Activated T-helper 1 cell treated with anti-CD3 and anti-CD28 coated beads, Interleukin-12 subunit alpha, Interleukin-12 subunit beta, Interleukin-2, Interleukin-4 antibody, amounts not matched to agents 30 ng/mL and 10 ng/mL and 1 ng/mL, durations not matched to agents 14 hours and 24 hours and 36 hours (primary cell): ENCODE data around the gene PELI1. TPM values are rescaled to one million over a fixed set of nuclear protein-coding genes. Genes with fewer than 3 reads are reported as not detected.
"Not testable (repeated sequence)": the region's sequence is repeated elsewhere in the genome, so short reads cannot be mapped to it uniquely, and the experiment has no call there.

Source experiments
- DNase-seq: peaks from one replicate; pipeline ENCODE4 v3.0.0; 2021; ENCODE audit warnings: low spot score
- H3K27ac Mint-ChIP-seq: one replicate; pipeline ENCODE4 v1.8.0; 2021; ENCODE audit warnings: mild to moderate bottlenecking, mixed read lengths
- H3K27me3 Mint-ChIP-seq: one replicate; pipeline ENCODE4 v1.8.0; 2022; ENCODE audit warnings: mild to moderate bottlenecking, moderate library complexity, mixed read lengths; ENCODE audit not compliant: insufficient read depth
- H3K36me3 Mint-ChIP-seq: one replicate; pipeline ENCODE4 v1.8.0; 2021; ENCODE audit warnings: low read depth, mixed read lengths
- H3K4me1 Mint-ChIP-seq: one replicate; pipeline ENCODE4 v1.8.0; 2021; ENCODE audit warnings: low read depth, mixed read lengths
- H3K4me3 Mint-ChIP-seq: one replicate; pipeline ENCODE4 v1.8.0; 2021; ENCODE audit warnings: mild to moderate bottlenecking, moderate library complexity, mixed read lengths
- H3K9me3 Mint-ChIP-seq: one replicate; pipeline ENCODE4 v1.8.0; 2021; ENCODE audit warnings: mixed read lengths
- intact Hi-C: fragments of 100-400 bp; cut with micrococcal nuclease; formaldehyde crosslinking; loops from one replicate; pipeline ENCODE4 v1.15.1; 2024
- total RNA-seq: library from RNA; stranded (reverse); gene quantifications from 2 replicates; pipeline ENCODE4 v1.2.3, GENCODE V29; 2022

PELI1 gene
- total RNA-seq, 1 donor from 2014 or later, result 47.1 TPM

DNA sequence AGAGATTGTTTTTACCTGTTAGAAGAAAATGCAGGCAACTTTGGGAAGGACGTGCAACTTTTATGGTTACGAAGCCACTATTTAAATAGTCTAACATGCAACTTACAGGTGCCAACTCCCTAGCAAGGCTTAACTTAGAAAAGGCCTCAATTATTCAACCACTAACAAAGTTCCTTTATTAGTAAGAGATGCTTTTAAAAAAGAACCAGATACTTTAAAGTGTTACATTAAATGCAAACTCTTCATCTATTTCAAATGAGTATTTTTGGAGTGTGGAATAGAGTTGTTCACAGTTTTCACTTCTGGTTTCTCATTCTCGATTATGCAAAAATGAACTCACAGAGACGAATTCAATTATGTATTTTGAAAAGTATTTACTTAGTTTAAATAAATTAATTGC, 51.7 kb downstream of the PELI1 start:
- H3K27me3 Mint-ChIP-seq, result no peaks in the 10 kb centered on the region
- H3K4me3 Mint-ChIP-seq, result no peak overlapping the region
- peaks cover 60% of the 10 kb centered on the region for H3K36me3 Mint-ChIP-seq
- H3K27ac Mint-ChIP-seq, result no peak overlapping the region
- H3K4me1 Mint-ChIP-seq, result peaks cover 26% of the 10 kb centered on the region
- DNase-seq, result no peak
- intact Hi-C loops, result no loop called here
- H3K9me3 Mint-ChIP-seq, result no peaks in the 10 kb centered on the region

DNA sequence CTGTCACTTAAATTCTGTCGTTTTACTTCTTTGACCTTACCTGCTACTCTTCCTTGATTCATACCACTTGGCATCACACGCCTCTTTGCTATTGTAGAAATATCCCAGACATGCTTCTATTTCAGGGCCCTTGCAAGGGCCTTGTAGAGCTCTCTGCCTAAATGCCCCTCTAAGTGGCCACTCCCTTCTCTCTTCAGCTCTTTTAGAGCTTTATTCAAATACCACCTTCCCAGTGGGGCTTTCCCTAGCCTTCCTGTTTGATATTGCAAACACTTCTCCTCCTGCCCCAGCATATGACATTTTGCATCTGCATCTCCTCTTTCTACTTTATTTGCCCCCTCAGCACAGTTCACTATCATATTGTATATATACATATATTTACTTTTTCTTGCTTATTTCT, 54.0 kb downstream of the PELI1 start:
- Mint-ChIP-seq H3K4me3 (no peak overlapping the region), H3K27ac (no peak overlapping the region), H3K36me3 (peaks cover 43% of the 10 kb centered on the region), H3K4me1 (peaks cover 17% of the 10 kb centered on the region), H3K9me3 (no peaks in the 10 kb centered on the region), H3K27me3 (no peaks in the 10 kb centered on the region)
- intact Hi-C loops, result no loop called here
- no peak for DNase-seq

DNA sequence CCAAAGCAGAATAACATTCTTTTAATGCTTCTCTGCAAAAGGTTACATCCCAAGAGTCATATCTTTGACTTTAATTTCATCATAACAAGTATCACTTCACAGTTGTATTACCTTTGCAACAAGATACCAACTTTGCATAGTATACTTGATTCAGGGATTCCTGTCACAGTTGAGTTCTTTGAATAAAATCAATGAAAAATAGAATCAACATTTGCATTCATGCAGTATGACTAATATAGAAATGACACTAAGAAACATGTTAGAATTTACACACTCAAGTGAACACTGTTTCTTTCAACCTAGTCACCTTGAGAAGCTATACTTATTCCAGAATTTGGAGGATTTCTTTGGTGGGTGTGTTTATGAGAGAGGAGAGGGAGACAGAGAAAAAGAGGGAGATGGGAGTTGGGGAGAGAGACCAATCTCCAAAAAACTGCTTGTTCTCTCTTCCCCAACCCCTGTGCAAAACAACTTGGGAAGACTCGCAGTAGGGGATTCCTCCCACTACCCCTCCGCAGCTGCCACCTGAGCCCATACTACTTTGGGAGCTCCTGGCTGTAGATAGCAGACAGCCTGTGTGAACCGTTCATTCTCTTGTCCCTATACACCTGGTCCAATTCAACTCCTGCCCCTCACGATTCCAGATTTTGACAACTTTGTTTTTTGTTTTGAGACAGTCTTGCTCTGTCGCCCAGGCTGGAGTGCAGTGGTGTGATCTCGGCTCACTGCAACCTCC, 57.7 kb downstream of the PELI1 start:
- Mint-ChIP-seq H3K27ac (no peak overlapping the region), H3K9me3 (no peaks in the 10 kb centered on the region), H3K4me3 (no peak overlapping the region), H3K4me1 (peaks cover 11% of the 10 kb centered on the region), H3K27me3 (peaks cover 6% of the 10 kb centered on the region), H3K36me3 (peaks cover 20% of the 10 kb centered on the region)
- DNase-seq, result no peak
- intact Hi-C loops, result no loop called here

DNA sequence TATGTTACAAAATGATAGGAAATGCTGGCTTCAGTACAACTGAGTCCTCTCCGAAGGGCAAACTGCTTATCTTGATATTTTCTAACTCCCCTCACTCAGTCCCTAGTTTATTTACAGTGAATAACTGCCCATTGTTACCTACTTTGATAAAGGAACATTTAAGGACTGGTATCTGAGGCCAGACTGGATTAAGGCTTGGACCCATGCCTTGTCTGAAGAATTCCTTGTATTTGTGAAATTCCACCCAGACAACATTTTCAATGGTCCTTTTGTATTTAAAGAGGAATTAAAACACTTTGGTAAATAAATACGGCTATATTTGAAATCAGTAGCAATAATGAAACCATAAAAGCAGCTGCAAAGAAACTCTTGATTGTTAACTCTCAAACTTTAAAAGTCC, 58.3 kb downstream of the PELI1 start:
- Mint-ChIP-seq H3K36me3 (peaks cover 14% of the 10 kb centered on the region), H3K27ac (no peak overlapping the region), H3K4me1 (peaks cover 8% of the 10 kb centered on the region), H3K27me3 (peaks cover 8% of the 10 kb centered on the region), H3K9me3 (no peaks in the 10 kb centered on the region), H3K4me3 (no peak overlapping the region)
- no peak for DNase-seq
- intact Hi-C loops, result no loop called here

DNA sequence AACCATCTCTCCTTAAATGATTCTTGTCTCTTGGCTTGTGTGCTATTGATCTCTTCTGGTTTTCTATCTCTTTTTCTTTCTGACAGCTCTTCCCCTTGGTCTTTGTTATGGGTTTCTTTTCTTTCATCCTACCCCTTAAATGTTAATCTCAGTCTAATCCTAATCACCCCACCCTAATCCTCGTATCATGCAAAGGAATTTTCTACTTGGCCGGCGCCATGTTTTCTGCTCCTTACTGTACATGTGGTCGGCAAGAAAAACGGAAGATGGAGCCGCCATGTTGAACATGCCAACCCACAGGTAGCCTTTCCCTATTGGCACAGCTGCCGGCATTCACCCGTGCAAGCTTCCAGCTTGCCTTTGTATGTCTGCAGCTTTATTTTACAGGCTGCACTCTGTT, 63.2 kb downstream of the PELI1 start:
- Mint-ChIP-seq H3K9me3 (no peaks in the 10 kb centered on the region), H3K27ac (no peak overlapping the region), H3K27me3 (peaks cover 16% of the 10 kb centered on the region), H3K4me1 (no peaks in the 10 kb centered on the region), H3K36me3 (peaks cover 2% of the 10 kb centered on the region), H3K4me3 (no peak overlapping the region)
- intact Hi-C loops, result no loop called here
- DNase-seq, result no peak

DNA sequence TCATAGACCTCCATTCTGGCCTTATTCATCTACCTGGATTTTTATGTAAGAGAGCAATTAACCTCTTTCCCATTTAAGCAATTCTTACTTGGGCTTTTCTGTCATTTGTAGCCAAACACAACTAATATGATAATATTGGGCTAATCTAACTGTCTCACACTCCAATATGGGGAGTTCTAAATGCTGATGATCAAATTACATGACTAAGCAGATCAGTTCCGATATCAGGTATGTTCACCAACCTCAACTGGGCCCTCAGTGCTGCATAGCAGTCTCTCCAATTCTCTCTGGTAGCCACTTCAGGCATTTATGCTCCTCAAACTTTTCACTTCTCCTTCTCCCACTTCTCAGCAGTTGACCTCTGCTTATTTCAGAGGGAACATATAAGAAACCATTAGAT, 64.0 kb downstream of the PELI1 start:
- Mint-ChIP-seq H3K36me3 (peaks cover 2% of the 10 kb centered on the region), H3K27me3 (peaks cover 16% of the 10 kb centered on the region), H3K4me1 (no peaks in the 10 kb centered on the region), H3K27ac (no peak overlapping the region), H3K4me3 (no peak overlapping the region), H3K9me3 (no peaks in the 10 kb centered on the region)
- intact Hi-C loops, result no loop called here
- no peak for DNase-seq

DNA sequence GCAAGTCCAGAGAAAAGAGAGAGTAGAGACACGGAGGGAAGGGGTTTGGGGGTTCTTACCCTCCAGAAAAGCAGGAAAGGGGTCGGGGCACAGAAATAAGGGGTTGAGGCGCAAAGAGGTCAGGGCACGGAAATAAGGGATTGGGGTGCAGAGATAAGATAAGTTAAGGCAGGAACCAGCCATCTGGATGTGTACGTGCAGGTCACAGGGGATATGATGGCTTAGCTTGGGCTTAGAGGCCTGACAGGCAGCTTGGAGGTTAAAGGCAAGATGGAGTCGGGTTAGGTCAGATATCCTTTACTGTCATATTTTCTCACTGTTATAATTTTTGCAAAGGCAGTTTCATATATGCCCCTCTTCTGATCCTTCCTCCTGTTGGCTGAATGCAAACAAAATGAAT, 64.5 kb downstream of the PELI1 start:
- DNase-seq, H3K4me1 Mint-ChIP-seq, H3K36me3 Mint-ChIP-seq, H3K4me3 Mint-ChIP-seq, H3K9me3 Mint-ChIP-seq, H3K27ac Mint-ChIP-seq, intact Hi-C loops: not testable (repeated sequence)
- peaks cover 16% of the 10 kb centered on the region for H3K27me3 Mint-ChIP-seq

DNA sequence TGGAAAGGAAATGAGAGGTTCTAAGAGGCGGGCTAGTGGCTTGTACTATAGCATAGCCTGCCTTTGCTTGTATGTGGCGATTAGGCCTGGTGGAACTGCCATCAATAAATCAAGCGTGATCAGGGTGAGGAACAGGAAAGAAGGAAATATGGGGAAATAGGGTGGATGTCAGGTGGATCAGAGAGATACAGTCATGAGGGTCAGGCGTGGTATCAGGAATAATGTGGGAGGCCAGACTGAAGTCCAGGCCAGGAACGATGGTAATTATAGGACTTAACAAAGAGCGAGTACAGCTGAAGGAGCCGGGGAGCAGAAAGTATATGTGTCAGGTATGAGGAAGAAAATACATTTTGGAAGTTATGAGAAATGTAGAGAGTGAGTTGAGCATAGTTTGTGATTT, 67.4 kb downstream of the PELI1 start:
- H3K27ac Mint-ChIP-seq, H3K9me3 Mint-ChIP-seq, H3K36me3 Mint-ChIP-seq: not testable (repeated sequence)

DNA sequence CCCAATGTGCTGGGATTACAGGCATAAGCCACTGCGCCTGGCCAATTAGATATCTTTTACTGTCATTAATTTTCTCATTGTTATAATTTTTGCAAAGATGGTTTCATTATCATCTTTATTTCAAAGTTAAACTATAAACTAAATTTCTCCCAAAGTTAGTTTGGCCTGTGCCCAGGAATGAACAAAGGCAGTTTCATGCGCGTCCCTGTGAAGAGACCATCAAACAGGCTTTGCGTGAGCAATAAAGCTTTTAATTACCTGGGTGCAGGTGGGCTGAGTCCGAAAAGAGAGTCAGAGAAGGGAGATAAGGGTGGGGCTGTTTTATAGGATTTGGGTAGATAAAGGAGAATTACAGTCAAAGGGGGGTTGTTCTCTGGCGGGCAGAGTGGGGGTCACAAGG, 69.6 kb downstream of the PELI1 start:
- H3K36me3 Mint-ChIP-seq, H3K27ac Mint-ChIP-seq, H3K9me3 Mint-ChIP-seq, H3K4me3 Mint-ChIP-seq, H3K27me3 Mint-ChIP-seq, DNase-seq, H3K4me1 Mint-ChIP-seq, intact Hi-C loops: not testable (repeated sequence)

More for the DNA sequence above, 67.4 kb downstream of the PELI1 start:
- DNase-seq, H3K4me1 Mint-ChIP-seq, intact Hi-C loops, H3K4me3 Mint-ChIP-seq: not testable (repeated sequence)
- H3K27me3 Mint-ChIP-seq, result peaks cover 10% of the 10 kb centered on the region

DNA sequence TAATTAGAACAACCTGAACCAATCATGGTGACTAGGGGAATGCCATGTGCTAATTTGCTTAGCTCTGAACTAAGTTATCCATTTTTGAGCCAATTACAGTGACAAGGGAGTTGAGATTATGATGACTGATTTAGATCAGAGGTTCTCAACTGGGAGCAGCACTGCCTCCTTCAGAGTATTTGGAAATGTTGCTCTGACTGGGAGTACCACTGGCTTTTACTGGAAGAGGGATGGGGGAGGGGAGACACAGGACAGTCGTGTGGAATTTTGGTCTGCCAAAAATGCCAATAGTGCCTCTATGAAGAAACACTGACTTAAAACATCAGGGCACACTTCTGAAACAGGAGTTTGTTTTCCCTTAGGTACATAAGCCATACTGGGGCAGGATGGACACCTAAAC, 76.9 kb downstream of the PELI1 start:
- Mint-ChIP-seq H3K27ac (no peak overlapping the region), H3K36me3 (peaks cover 4% of the 10 kb centered on the region), H3K9me3 (no peaks in the 10 kb centered on the region), H3K4me3 (no peak overlapping the region), H3K27me3 (no peaks in the 10 kb centered on the region), H3K4me1 (peaks cover 32% of the 10 kb centered on the region)
- DNase-seq, result no peak
- intact Hi-C loops, result no loop called here

DNA sequence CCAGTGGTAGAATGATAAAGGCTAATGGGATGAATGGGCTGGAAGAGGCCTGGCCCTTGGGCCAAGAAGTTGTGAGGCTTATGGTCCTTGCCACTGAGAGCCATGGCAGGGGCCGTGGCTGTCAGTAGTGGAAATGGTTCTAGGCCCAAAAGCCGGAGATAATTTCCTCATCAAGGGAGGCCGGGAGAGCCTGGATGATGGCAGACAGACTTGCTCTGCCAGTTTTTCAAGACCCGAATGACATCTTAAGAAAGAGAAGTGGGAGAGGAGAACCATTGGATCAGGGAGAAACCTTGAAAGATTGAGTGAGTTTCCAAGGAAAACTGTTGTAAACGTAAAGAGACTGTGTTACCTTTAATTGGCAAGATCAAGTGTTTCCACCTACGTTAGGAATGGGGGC, 78.7 kb downstream of the PELI1 start:
- intact Hi-C loops, result loop anchor here (2.0 kb wide), 1 partner anchor 63 kb away; no protein-coding TSS in a partner anchor
- H3K27ac Mint-ChIP-seq, result peak overlapping the region; percentile 46

DNA sequence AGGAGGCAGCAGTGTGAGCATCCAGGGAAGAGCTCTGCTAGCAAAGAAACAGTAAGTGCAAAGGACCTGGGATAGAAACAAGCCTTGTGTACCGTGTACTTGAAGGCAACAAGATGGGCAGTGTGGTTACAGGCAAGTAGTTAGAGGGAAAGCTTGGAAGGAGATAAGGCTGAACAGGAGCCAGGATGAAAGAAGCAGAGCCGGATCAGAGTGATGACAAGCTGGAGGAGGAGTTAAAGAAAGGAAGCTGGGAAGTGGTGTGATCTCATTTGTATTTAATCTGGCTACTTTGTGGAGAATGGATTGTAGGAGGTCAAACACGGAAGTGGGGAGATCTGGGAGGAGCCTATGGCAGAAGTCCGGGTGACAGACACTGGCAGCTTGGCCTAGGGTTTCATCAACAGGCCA, 80.3 kb downstream of the PELI1 start:
- H3K27me3 Mint-ChIP-seq, result no peaks in the 10 kb centered on the region
- peak overlapping the region; percentile 42 for H3K27ac Mint-ChIP-seq
- peaks cover 34% of the 10 kb centered on the region for H3K4me1 Mint-ChIP-seq
- no peak for DNase-seq
- peaks cover 4% of the 10 kb centered on the region for H3K36me3 Mint-ChIP-seq
- intact Hi-C loops, result loop anchor here (2.0 to 5.0 kb wide), 2 partner anchors 33 to 65 kb away; no protein-coding TSS in a partner anchor
- H3K9me3 Mint-ChIP-seq, result no peaks in the 10 kb centered on the region
- no peak overlapping the region for H3K4me3 Mint-ChIP-seq

More for the DNA sequence above, 78.7 kb downstream of the PELI1 start:
- no peaks in the 10 kb centered on the region for H3K27me3 Mint-ChIP-seq
- H3K4me1 Mint-ChIP-seq, result peaks cover 34% of the 10 kb centered on the region
- peaks cover 4% of the 10 kb centered on the region for H3K36me3 Mint-ChIP-seq
- H3K9me3 Mint-ChIP-seq, result no peaks in the 10 kb centered on the region
- DNase-seq, result no peak
- H3K4me3 Mint-ChIP-seq, result no peak overlapping the region

DNA sequence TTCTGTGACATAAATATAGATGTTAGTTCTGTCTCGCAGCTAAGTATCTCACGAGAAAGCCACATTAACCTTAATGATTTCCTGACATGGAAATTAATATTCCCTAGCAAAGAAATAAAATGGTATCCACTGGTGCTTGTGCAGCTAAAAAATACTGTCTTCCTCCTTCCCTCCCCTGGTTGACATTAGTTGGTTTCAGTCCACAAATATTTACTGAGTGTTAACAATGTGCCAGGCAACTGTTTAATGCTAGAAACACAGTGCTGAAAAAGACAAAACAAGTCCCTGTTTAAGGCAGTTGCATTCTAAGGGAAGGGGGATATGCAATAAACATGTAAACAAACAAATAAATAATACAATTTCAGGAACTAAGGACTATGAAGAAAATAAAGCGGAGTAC, 80.8 kb downstream of the PELI1 start:
- H3K4me1 Mint-ChIP-seq, result peaks cover 34% of the 10 kb centered on the region
- H3K4me3 Mint-ChIP-seq, result no peak overlapping the region
- H3K36me3 Mint-ChIP-seq, result peaks cover 4% of the 10 kb centered on the region
- intact Hi-C loops, result loop anchor here (5.0 kb wide), 1 partner anchor 34 kb away; no protein-coding TSS in a partner anchor
- H3K9me3 Mint-ChIP-seq, result no peaks in the 10 kb centered on the region
- no peaks in the 10 kb centered on the region for H3K27me3 Mint-ChIP-seq
- no peak overlapping the region for H3K27ac Mint-ChIP-seq
- no peak for DNase-seq
